H9 (cell line): Measurements from ENCODE around the gene WDR88. TPM values are rescaled to one million over a fixed set of nuclear protein-coding genes. Genes with fewer than 3 reads are reported as not detected.

Source experiments
- DNase-seq: peaks from one replicate; pipeline ENCODE4 v3.0.0-alpha.2; 2017
- H2AFZ ChIP-seq: one replicate; pipeline ENCODE4 v1.6.1; 2013; ENCODE audit warnings: mild to moderate bottlenecking, low read length, control low read depth, moderate library complexity
- H2AK5ac ChIP-seq: 2 replicates; pipeline ENCODE4 v1.6.1; 2013; ENCODE audit warnings: low read length, control low read depth, mixed read lengths; ENCODE audit not compliant: insufficient read length
- H2BK120ac ChIP-seq: one replicate; pipeline ENCODE4 v1.6.1; 2013; ENCODE audit warnings: low read depth, mild to moderate bottlenecking, low read length, control low read depth, inconsistent platforms; ENCODE audit not compliant: poor library complexity, severe bottlenecking
- H2BK12ac ChIP-seq: 2 replicates; pipeline ENCODE4 v1.6.1; 2013; ENCODE audit warnings: low read length, control low read depth, mixed read lengths, low read depth; ENCODE audit not compliant: insufficient read length
- H2BK15ac ChIP-seq: 2 replicates; pipeline ENCODE4 v1.6.1; 2013; ENCODE audit warnings: low read depth, low read length, control low read depth
- H2BK20ac ChIP-seq: one replicate; pipeline ENCODE4 v1.6.1; 2013; ENCODE audit warnings: low read depth, mild to moderate bottlenecking, low read length, control low read depth, inconsistent platforms; ENCODE audit not compliant: poor library complexity, severe bottlenecking
- H2BK5ac ChIP-seq: 2 replicates; pipeline ENCODE4 v1.6.1; 2013; ENCODE audit warnings: low read length, control low read depth, mixed read lengths; ENCODE audit not compliant: insufficient read length
- H3K14ac ChIP-seq: 2 replicates; pipeline ENCODE4 v1.6.1; 2013; ENCODE audit warnings: low read length, control low read depth; ENCODE audit not compliant: insufficient read depth
- H3K18ac ChIP-seq: 2 replicates; pipeline ENCODE4 v1.6.1; 2013; ENCODE audit warnings: low read depth, mild to moderate bottlenecking, mixed read lengths, low read length, control low read depth; ENCODE audit not compliant: insufficient read length
- H3K23ac ChIP-seq: 2 replicates; pipeline ENCODE4 v1.6.1; 2013; ENCODE audit warnings: low read length, control low read depth, mixed read lengths, low read depth; ENCODE audit not compliant: insufficient read length
- H3K23me2 ChIP-seq: 2 replicates; pipeline ENCODE4 v1.6.1; 2013; ENCODE audit warnings: low read depth, mild to moderate bottlenecking, mixed read lengths, low read length, control low read depth; ENCODE audit not compliant: insufficient read length, poor library complexity, severe bottlenecking
- H3K27ac ChIP-seq: 2 replicates; pipeline ENCODE4 v1.5.1; 2013; ENCODE audit warnings: low read length, control low read depth, mixed read lengths, low read depth; ENCODE audit not compliant: insufficient read length
- H3K27me3 ChIP-seq: 2 replicates; pipeline ENCODE4 v1.6.1; 2013; ENCODE audit warnings: low read length, control low read depth, inconsistent platforms; ENCODE audit not compliant: insufficient read depth
- H3K4ac ChIP-seq: 2 replicates; pipeline ENCODE4 v1.6.1; 2013; ENCODE audit warnings: low read depth, mild to moderate bottlenecking, control low read depth, inconsistent platforms, low read length, moderate library complexity
- H3K4me1 ChIP-seq: 2 replicates; pipeline ENCODE4 v1.6.1; 2013; ENCODE audit warnings: low read length, control low read depth, inconsistent platforms; ENCODE audit not compliant: insufficient read depth
- H3K4me2 ChIP-seq: 2 replicates; pipeline ENCODE4 v1.6.1; 2013; ENCODE audit warnings: low read length, control low read depth, mixed read lengths; ENCODE audit not compliant: insufficient read length, insufficient read depth
- H3K56ac ChIP-seq: 2 replicates; pipeline ENCODE4 v1.6.1; 2013; ENCODE audit warnings: low read depth, mild to moderate bottlenecking, mixed read lengths, low read length, control low read depth; ENCODE audit not compliant: insufficient read length
- H3K79me1 ChIP-seq: 2 replicates; pipeline ENCODE4 v1.6.1; 2013; ENCODE audit warnings: low read depth, mild to moderate bottlenecking, moderate library complexity, low read length, control low read depth, inconsistent platforms; ENCODE audit not compliant: insufficient read depth, poor library complexity, severe bottlenecking
- H3K79me2 ChIP-seq: 2 replicates; pipeline ENCODE4 v1.6.1; 2013; ENCODE audit warnings: low read length, control low read depth, inconsistent platforms; ENCODE audit not compliant: insufficient read depth
- H3K9ac ChIP-seq: 2 replicates; pipeline ENCODE4 v1.6.1; 2013; ENCODE audit warnings: low read length, control low read depth, mixed read lengths; ENCODE audit not compliant: insufficient read length; ENCODE audit errors: extremely low read depth
- H3K9me3 ChIP-seq: one replicate; pipeline ENCODE4 v1.6.1; 2013; ENCODE audit warnings: low read depth, low read length, inconsistent platforms; ENCODE audit not compliant: control insufficient read depth
- H3T11ph ChIP-seq: one replicate; pipeline ENCODE4 v1.6.1; 2013; ENCODE audit warnings: mild to moderate bottlenecking, low read length, control low read depth, inconsistent platforms
- H4K20me1 ChIP-seq: one replicate; pipeline ENCODE4 v1.6.1; 2013; ENCODE audit not compliant: control insufficient read depth, insufficient read length, insufficient read depth
- H4K5ac ChIP-seq: 2 replicates; pipeline ENCODE4 v1.6.1; 2013; ENCODE audit warnings: low read depth, mild to moderate bottlenecking, mixed read lengths, low read length, control low read depth; ENCODE audit not compliant: insufficient read length
- H4K8ac ChIP-seq: replicated peaks from 2 replicates; pipeline ENCODE4 v1.6.1; 2013; ENCODE audit warnings: low read length, control low read depth, mixed read lengths, low read depth; ENCODE audit not compliant: insufficient read length
- H4K91ac ChIP-seq: 2 replicates; pipeline ENCODE4 v1.6.1; 2013; ENCODE audit warnings: low read depth, mild to moderate bottlenecking, moderate library complexity, mixed read lengths, low read length, control low read depth; ENCODE audit not compliant: insufficient read length
- H3K27ac Mint-ChIP-seq, 3 experiments: 2 replicates in 2 of 3; 3 replicates in 1 of 3; pipeline ENCODE4 v1.8.0; 2020 to 2021; ENCODE audit warnings: mixed read lengths in 3 of 3, mild to moderate bottlenecking in 1 of 3, moderate library complexity in 1 of 3
- H3K27me3 Mint-ChIP-seq: 2 replicates; pipeline ENCODE4 v1.8.0; 2021; ENCODE audit warnings: low read depth, mild to moderate bottlenecking, moderate library complexity, mixed read lengths
- H3K36me3 Mint-ChIP-seq, 3 experiments: 2 replicates in 2 of 3; 3 replicates in 1 of 3; pipeline ENCODE4 v1.8.0; 2020 to 2021; ENCODE audit warnings: low read depth in 3 of 3, mixed read lengths in 3 of 3; ENCODE audit not compliant: insufficient read depth in 1 of 3
- H3K4me1 Mint-ChIP-seq, 2 experiments: 2 replicates each; pipeline ENCODE4 v1.8.0; 2020; ENCODE audit warnings: mixed read lengths in 2 of 2
- H3K4me3 Mint-ChIP-seq, 2 experiments: 2 replicates in 1 of 2; 3 replicates in 1 of 2; pipeline ENCODE4 v1.8.0; 2020 to 2021; ENCODE audit warnings: mild to moderate bottlenecking in 2 of 2, mixed read lengths in 2 of 2, moderate library complexity in 1 of 2
- H3K9me3 Mint-ChIP-seq, 2 experiments: 2 replicates in 1 of 2; 3 replicates in 1 of 2; pipeline ENCODE4 v1.8.0; 2020; ENCODE audit warnings: mild to moderate bottlenecking in 2 of 2, mixed read lengths in 2 of 2, moderate library complexity in 1 of 2
- CTCF ChIP-seq: fragments of 200-600 bp; sonication (generic); conservative IDR thresholded peaks from 3 replicates; pipeline ENCODE4 v1.8.0; 2021; ENCODE audit warnings: antibody characterized with exemption, mild to moderate bottlenecking
- WGBS: extraction: QIAGEN DNeasy Blood & Tissue Kit; methylation state at CpG from one replicate; pipeline ENCODE4 v1.1.7; 2013; ENCODE audit warnings: missing lambda C conversion rate, low lambda C conversion rate, mixed read lengths; ENCODE audit not compliant: insufficient read length; ENCODE audit errors: extremely low coverage; 5-methylcytosine and 5-hydroxymethylcytosine counted together
- long read RNA-seq: library from polyadenylated mRNA; unstranded; transcript quantifications from one replicate; pipeline ENCODE4 v2.0.0, GENCODE V29; 2020
- total RNA-seq: library from RNA; stranded (reverse); gene quantifications from 2 replicates; pipeline ENCODE4 v1.2.1, GENCODE V29; 2021

Gene WDR88
- not detected in 2 replicates for total RNA-seq
- long read RNA-seq = 0 reads

GRCh38 chr19:33132021-33132420 is at the start of gene WDR88:
Gene WDR88 (plus strand): TSS chr19:33132114. CDS start chr19:33132170, 56 bp downstream.
- Histone ChIP-seq H4K5ac (no peak within 1 kb of the TSS), H4K8ac (no peak within 1 kb of the TSS), H2BK12ac (no peak within 1 kb of the TSS), H4K20me1 (no peaks in the 10 kb centered on the region), H3K4ac (no peak within 1 kb of the TSS), H3K23me2 (no peaks in the 10 kb centered on the region), H2AFZ (no peak within 1 kb of the TSS), H3K4me2 (no peak within 1 kb of the TSS), H2AK5ac (no peak within 1 kb of the TSS), H2BK20ac (no peak within 1 kb of the TSS), H3K79me1 (no peaks in the 10 kb centered on the region), H4K91ac (no peak within 1 kb of the TSS), H3K18ac (no peak within 1 kb of the TSS), H3K9ac (no peak within 1 kb of the TSS), H3K56ac (no peak within 1 kb of the TSS), H2BK15ac (no peak within 1 kb of the TSS), H2BK5ac (no peak within 1 kb of the TSS), H3K14ac (no peak within 1 kb of the TSS), H3K9me3 (no peaks in the 10 kb centered on the region), H3K79me2 (no peaks in the 10 kb centered on the region), H3K27ac (no peak within 1 kb of the TSS), H3K27me3 (no peaks in the 10 kb centered on the region), H3K4me1 (no peaks in the 10 kb centered on the region), H3T11ph (no peak within 1 kb of the TSS), H3K23ac (no peak within 1 kb of the TSS), H2BK120ac (no peak within 1 kb of the TSS)
- Mint-ChIP-seq H3K27me3 (no peaks in the 10 kb centered on the region), H3K4me3 (no peak within 1 kb of the TSS), H3K4me1 (peaks cover 5 to 12% of the 10 kb centered on the region in 2 experiments; a peak in 3 of 4 replicates), H3K9me3 (no peaks in the 10 kb centered on the region; a peak in 1 of 5 replicates), H3K27ac (no peak within 1 kb of the TSS), H3K36me3 (peaks cover 7 to 29% (median 23%) of the 10 kb centered on the region in 3 experiments; a peak in 6 of 7 replicates)
- no peak for TF ChIP-seq CTCF
- WGBS = no CpG with 5 or more reads among the region's 43 CpGs
- no peak for DNase-seq
